Neural cell (in vitro differentiated cells): ENCODE data around the gene RWDD3. TPM values are rescaled to one million over a fixed set of nuclear protein-coding genes. Genes with fewer than 3 reads are reported as not detected.

Experiments
- H2AFZ ChIP-seq: fragments of 200-600, 300-800 bp; sonication (generic), shearing (Covaris generic); 2 replicates; pipeline ENCODE4 v1.6.0; 2014; ENCODE audit warnings: low read depth, mild to moderate bottlenecking, antibody characterized with exemption, low read length, moderate library complexity
- H3F3A ChIP-seq: fragments of 200-600 bp; shearing (Covaris generic); 2 replicates; pipeline ENCODE4 v1.6.1; 2016; ENCODE audit warnings: mild to moderate bottlenecking, moderate library complexity, mixed read lengths, antibody characterized with exemption, low read length; ENCODE audit not compliant: insufficient read depth, poor library complexity, severe bottlenecking
- H3K27ac ChIP-seq: fragments of 200-600, 300-800 bp; sonication (generic), shearing (Covaris generic); 2 replicates; pipeline ENCODE4 v1.5.1; 2014; ENCODE audit warnings: mild to moderate bottlenecking, low read length, moderate library complexity
- H3K27me3 ChIP-seq: fragments of 300-800, 200-600 bp; sonication (generic), shearing (Covaris generic); 2 replicates; pipeline ENCODE4 v1.6.0; 2014; ENCODE audit warnings: mild to moderate bottlenecking, low read depth, low read length, moderate library complexity; ENCODE audit not compliant: insufficient read depth
- H3K36me3 ChIP-seq: fragments of 300-800, 200-600 bp; sonication (generic), shearing (Covaris generic); 2 replicates; pipeline ENCODE4 v1.5.1; 2014; ENCODE audit warnings: mild to moderate bottlenecking, antibody characterized with exemption, low read length, moderate library complexity; ENCODE audit not compliant: insufficient read depth
- H3K4me2 ChIP-seq: fragments of 300-800, 200-600 bp; sonication (generic), shearing (Covaris generic); 2 replicates; pipeline ENCODE4 v1.6.0; 2014; ENCODE audit warnings: mild to moderate bottlenecking, low read length
- H3K4me3 ChIP-seq: fragments of 300-800, 200-600 bp; sonication (generic), shearing (Covaris generic); 2 replicates; pipeline ENCODE4 v1.5.1; 2014; ENCODE audit warnings: mild to moderate bottlenecking, low read length, moderate library complexity
- H3K79me2 ChIP-seq: fragments of 200-600 bp; shearing (Covaris generic); replicated peaks from 2 replicates; pipeline ENCODE4 v1.6.0; 2014; ENCODE audit warnings: mild to moderate bottlenecking, low read length, moderate library complexity; ENCODE audit not compliant: insufficient read depth
- H3K9ac ChIP-seq: fragments of 300-800, 200-600 bp; sonication (generic), shearing (Covaris generic); 2 replicates; pipeline ENCODE4 v1.6.1; 2016; ENCODE audit warnings: mild to moderate bottlenecking, low read length, mixed read lengths
- H3K9me2 ChIP-seq: fragments of 200-600 bp; shearing (Covaris generic); 2 replicates; pipeline ENCODE4 v1.6.1; 2016; ENCODE audit warnings: mild to moderate bottlenecking, low read length, mixed read lengths; ENCODE audit not compliant: insufficient read depth
- H3K9me3 ChIP-seq: fragments of 200-600, 300-800 bp; sonication (generic), shearing (Covaris generic); 2 replicates; pipeline ENCODE4 v1.6.1; 2016; ENCODE audit warnings: mild to moderate bottlenecking, mixed run types, low read length, moderate library complexity, mixed read lengths
- H4K20me1 ChIP-seq: fragments of 200-600 bp; shearing (Covaris generic); 2 replicates; pipeline ENCODE4 v1.6.1; 2016; ENCODE audit warnings: mild to moderate bottlenecking, mixed run types; ENCODE audit not compliant: insufficient read depth
- EP300 ChIP-seq: fragments of 450-650 bp; conservative IDR thresholded peaks from 2 replicates; pipeline ENCODE4 v1.6.1; 2014; ENCODE audit warnings: antibody characterized with exemption, mild to moderate bottlenecking, moderate library complexity; ENCODE audit not compliant: poor library complexity, severe bottlenecking
- EZH2 ChIP-seq: fragments of 200-600, 300-800 bp; shearing (Covaris generic), sonication (generic); IDR thresholded peaks from 2 replicates; pipeline ENCODE4 v1.6.1; 2014; ENCODE audit warnings: antibody characterized with exemption, low read length, borderline replicate concordance, mild to moderate bottlenecking; ENCODE audit not compliant: insufficient read depth, poor library complexity, severe bottlenecking
- MXI1 ChIP-seq: fragments of 450-650 bp; conservative IDR thresholded peaks from 2 replicates; pipeline ENCODE4 v1.6.1; 2014; ENCODE audit warnings: antibody characterized with exemption, mild to moderate bottlenecking; ENCODE audit not compliant: poor library complexity, severe bottlenecking
- POLR2AphosphoS5 ChIP-seq: IDR thresholded peaks from 2 replicates; pipeline ENCODE4 v1.6.1; 2012
- RAD21 ChIP-seq: fragments of 450-650 bp; conservative IDR thresholded peaks from 2 replicates; pipeline ENCODE4 v1.6.1; 2014; ENCODE audit warnings: antibody characterized with exemption, mild to moderate bottlenecking, moderate library complexity
- SMC3 ChIP-seq: fragments of 450-650 bp; conservative IDR thresholded peaks from 2 replicates; pipeline ENCODE4 v1.6.1; 2014; ENCODE audit warnings: antibody characterized with exemption, mild to moderate bottlenecking, moderate library complexity; ENCODE audit not compliant: poor library complexity
- TAF1 ChIP-seq: IDR thresholded peaks from 2 replicates; pipeline ENCODE4 v1.6.1; 2012; ENCODE audit warnings: low read depth
- polyA plus RNA-seq: library from polyadenylated mRNA; depleted of rRNA; stranded (reverse); fragments of >200 nt; gene quantifications from 2 replicates; pipeline ENCODE4 v1.2.3, GENCODE V29; 2014
- TF ChIP-seq, protein P1 (sequence below): IDR thresholded peaks from 2 replicates; pipeline ENCODE4 v1.6.1; 2012; ENCODE audit warnings: borderline replicate concordance
- TF ChIP-seq, protein P2 (sequence below): fragments of 450-650 bp; IDR thresholded peaks from 2 replicates; pipeline ENCODE4 v1.5.1; 2014; ENCODE audit warnings: antibody characterized with exemption, mild to moderate bottlenecking, moderate library complexity; ENCODE audit not compliant: poor library complexity, severe bottlenecking

The RWDD3 gene
- polyA plus RNA-seq, 1 donor from 2014 or later: 41.1 TPM

DNA sequence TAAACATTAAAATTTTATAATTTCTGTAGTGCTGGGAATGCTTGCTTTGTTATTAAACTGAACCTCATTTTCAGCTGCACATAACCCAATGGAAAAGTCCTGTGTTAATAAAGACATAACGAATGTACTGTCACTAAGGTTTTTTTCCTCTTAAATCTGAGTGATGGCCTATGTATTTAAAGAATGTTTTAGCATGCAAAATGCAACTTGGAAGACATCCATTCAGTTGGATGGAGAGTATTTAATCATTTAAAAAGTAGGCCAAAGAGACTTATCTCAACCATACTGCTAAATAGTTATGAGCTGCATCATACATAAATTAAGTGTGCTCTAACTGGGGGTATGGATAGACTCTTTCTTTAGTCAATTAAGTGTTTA lies 48.5 kb downstream of the RWDD3 start:
- H3K4me3 ChIP-seq: no peak overlapping the region
- H3K4me2 ChIP-seq: no peak overlapping the region
- H3K9ac ChIP-seq: no peak overlapping the region
- no peaks in the 10 kb centered on the region for H3K27me3 ChIP-seq
- H3K27ac ChIP-seq: no peak overlapping the region
- H3K9me3 ChIP-seq: no peaks in the 10 kb centered on the region
- TF ChIP-seq EP300 (no peak), TAF1 (no peak), MXI1 (no peak), POLR2AphosphoS5 (no peak), SMC3 (no peak), EZH2 (no peak), RAD21 (no peak)
- TF ChIP-seq, protein P1, sequence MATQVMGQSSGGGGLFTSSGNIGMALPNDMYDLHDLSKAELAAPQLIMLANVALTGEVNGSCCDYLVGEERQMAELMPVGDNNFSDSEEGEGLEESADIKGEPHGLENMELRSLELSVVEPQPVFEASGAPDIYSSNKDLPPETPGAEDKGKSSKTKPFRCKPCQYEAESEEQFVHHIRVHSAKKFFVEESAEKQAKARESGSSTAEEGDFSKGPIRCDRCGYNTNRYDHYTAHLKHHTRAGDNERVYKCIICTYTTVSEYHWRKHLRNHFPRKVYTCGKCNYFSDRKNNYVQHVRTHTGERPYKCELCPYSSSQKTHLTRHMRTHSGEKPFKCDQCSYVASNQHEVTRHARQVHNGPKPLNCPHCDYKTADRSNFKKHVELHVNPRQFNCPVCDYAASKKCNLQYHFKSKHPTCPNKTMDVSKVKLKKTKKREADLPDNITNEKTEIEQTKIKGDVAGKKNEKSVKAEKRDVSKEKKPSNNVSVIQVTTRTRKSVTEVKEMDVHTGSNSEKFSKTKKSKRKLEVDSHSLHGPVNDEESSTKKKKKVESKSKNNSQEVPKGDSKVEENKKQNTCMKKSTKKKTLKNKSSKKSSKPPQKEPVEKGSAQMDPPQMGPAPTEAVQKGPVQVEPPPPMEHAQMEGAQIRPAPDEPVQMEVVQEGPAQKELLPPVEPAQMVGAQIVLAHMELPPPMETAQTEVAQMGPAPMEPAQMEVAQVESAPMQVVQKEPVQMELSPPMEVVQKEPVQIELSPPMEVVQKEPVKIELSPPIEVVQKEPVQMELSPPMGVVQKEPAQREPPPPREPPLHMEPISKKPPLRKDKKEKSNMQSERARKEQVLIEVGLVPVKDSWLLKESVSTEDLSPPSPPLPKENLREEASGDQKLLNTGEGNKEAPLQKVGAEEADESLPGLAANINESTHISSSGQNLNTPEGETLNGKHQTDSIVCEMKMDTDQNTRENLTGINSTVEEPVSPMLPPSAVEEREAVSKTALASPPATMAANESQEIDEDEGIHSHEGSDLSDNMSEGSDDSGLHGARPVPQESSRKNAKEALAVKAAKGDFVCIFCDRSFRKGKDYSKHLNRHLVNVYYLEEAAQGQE: no peak
- TF ChIP-seq, protein P2, sequence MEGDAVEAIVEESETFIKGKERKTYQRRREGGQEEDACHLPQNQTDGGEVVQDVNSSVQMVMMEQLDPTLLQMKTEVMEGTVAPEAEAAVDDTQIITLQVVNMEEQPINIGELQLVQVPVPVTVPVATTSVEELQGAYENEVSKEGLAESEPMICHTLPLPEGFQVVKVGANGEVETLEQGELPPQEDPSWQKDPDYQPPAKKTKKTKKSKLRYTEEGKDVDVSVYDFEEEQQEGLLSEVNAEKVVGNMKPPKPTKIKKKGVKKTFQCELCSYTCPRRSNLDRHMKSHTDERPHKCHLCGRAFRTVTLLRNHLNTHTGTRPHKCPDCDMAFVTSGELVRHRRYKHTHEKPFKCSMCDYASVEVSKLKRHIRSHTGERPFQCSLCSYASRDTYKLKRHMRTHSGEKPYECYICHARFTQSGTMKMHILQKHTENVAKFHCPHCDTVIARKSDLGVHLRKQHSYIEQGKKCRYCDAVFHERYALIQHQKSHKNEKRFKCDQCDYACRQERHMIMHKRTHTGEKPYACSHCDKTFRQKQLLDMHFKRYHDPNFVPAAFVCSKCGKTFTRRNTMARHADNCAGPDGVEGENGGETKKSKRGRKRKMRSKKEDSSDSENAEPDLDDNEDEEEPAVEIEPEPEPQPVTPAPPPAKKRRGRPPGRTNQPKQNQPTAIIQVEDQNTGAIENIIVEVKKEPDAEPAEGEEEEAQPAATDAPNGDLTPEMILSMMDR: no peak
- H3F3A ChIP-seq: no peaks in the 10 kb centered on the region
- H2AFZ ChIP-seq: no peak overlapping the region
- H4K20me1 ChIP-seq: no peaks in the 10 kb centered on the region
- no peaks in the 10 kb centered on the region for H3K36me3 ChIP-seq
- H3K79me2 ChIP-seq: no peaks in the 10 kb centered on the region
- no peaks in the 10 kb centered on the region for H3K9me2 ChIP-seq

DNA sequence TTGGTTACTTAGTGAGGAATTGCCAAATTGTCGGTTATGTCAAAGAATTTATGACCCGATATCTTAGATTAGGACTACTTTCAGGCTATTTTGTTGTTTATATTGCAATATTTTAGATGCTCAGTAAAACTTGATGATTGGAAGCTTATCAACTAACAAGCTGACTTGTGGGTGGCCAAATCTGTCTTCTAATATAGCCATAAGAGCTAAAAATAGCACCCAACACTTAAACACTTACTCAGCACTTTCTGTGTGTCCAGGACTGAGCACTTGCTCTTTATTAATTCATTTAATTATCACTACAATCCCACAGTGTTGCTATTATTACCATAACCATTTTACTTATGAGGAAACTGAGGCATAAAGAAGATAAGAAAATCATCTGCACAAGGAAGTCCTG lies 50.4 kb downstream of the RWDD3 start:
- H3K4me3 ChIP-seq: no peak overlapping the region
- H2AFZ ChIP-seq: no peak overlapping the region
- no peak overlapping the region for H3K4me2 ChIP-seq
- TF ChIP-seq POLR2AphosphoS5: no peak
- TF ChIP-seq, protein P2: no peak
- TF ChIP-seq TAF1: no peak
- no peak for TF ChIP-seq SMC3
- no peak for TF ChIP-seq EP300
- TF ChIP-seq, protein P1: no peak
- TF ChIP-seq MXI1: no peak
- no peak for TF ChIP-seq RAD21
- TF ChIP-seq EZH2: no peak
- H4K20me1 ChIP-seq: no peaks in the 10 kb centered on the region
- H3K9me2 ChIP-seq: no peaks in the 10 kb centered on the region
- no peaks in the 10 kb centered on the region for H3K36me3 ChIP-seq
- H3K27ac ChIP-seq: no peak overlapping the region
- no peaks in the 10 kb centered on the region for H3F3A ChIP-seq
- H3K79me2 ChIP-seq: no peaks in the 10 kb centered on the region
- no peaks in the 10 kb centered on the region for H3K27me3 ChIP-seq
- H3K9me3 ChIP-seq: no peaks in the 10 kb centered on the region
- no peak overlapping the region for H3K9ac ChIP-seq
